ENCODE data around the gene SCN9A. TPM values are rescaled to one million over a fixed set of nuclear protein-coding genes. Genes with fewer than 3 reads are reported as not detected.

Gene SCN9A
- total RNA-seq, 2 experiments from 2014 or later, result not detected

DNA sequence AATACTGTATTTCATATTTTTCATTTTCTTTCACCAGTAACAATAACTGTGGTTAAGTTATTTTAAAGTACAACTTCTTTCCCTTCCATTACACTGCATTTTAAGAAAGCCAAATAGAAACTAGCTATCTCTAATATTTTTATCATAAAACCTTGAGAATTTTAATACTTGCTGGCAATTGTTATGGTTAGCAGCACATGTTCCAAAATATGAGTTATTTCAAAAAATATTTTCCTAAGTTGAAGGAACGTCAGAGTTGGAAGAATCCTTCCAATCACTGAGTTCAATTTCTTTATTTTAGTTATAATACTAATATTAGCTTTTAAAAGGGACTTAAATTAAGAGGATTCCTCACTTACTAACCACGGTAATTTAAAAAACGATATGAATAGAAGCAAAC is 68.4 kb downstream of the SCN9A start:
- intact Hi-C loops (cut with micrococcal nuclease; ENCODE audit: unreplicated experiment), result no loop called here
- no peak for TF ChIP-seq EZH2phosphoT487 (IDR thresholded peaks at IDR 0.05; ENCODE audit: borderline replicate concordance, low read depth, low read length)
- TF ChIP-seq, protein P1, sequence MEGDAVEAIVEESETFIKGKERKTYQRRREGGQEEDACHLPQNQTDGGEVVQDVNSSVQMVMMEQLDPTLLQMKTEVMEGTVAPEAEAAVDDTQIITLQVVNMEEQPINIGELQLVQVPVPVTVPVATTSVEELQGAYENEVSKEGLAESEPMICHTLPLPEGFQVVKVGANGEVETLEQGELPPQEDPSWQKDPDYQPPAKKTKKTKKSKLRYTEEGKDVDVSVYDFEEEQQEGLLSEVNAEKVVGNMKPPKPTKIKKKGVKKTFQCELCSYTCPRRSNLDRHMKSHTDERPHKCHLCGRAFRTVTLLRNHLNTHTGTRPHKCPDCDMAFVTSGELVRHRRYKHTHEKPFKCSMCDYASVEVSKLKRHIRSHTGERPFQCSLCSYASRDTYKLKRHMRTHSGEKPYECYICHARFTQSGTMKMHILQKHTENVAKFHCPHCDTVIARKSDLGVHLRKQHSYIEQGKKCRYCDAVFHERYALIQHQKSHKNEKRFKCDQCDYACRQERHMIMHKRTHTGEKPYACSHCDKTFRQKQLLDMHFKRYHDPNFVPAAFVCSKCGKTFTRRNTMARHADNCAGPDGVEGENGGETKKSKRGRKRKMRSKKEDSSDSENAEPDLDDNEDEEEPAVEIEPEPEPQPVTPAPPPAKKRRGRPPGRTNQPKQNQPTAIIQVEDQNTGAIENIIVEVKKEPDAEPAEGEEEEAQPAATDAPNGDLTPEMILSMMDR (conservative IDR thresholded peaks at IDR 0.05; ENCODE audit: low read length), result no peak
- CTCF ChIA-PET (ENCODE audit: unreplicated experiment), result no interaction called here

DNA sequence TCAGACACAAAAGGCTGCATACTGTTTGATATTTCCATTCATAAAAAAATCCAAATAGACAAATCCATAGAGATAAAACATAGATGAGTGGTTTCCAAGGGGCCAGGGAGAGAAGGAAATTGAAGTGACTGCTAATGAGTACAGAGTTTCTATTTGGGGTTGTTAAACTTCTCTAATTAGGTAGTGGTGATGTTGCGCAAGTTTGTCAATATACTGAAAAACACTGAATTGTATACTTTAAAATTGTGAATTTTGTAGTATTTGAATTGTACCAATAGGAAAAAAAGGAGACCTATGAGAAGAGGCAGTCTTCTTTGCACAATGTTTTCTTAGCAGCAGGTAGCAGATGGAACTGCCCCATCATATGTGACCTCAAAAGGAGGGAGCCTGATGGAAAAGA is 71.1 kb downstream of the SCN9A start:
- no peaks in the 10 kb centered on the region for H3K9me3 ChIP-seq (ENCODE audit: low read length)
- H4K20me1 ChIP-seq (ENCODE audit: insufficient read depth, low read length), result no peaks in the 10 kb centered on the region
- no peaks in the 10 kb centered on the region for H3K79me2 ChIP-seq (ENCODE audit: insufficient read depth, low read depth, low read length)
- no peak overlapping the region for H3K27ac ChIP-seq (ENCODE audit: low read depth, low read length, poor library complexity, severe bottlenecking)
- no peaks in the 10 kb centered on the region for H3K36me3 ChIP-seq (ENCODE audit: insufficient read depth, low read length)
- no peak overlapping the region for H3K4me2 ChIP-seq (ENCODE audit: low read length)
- H2AFZ ChIP-seq (ENCODE audit: low read length), result no peak overlapping the region
- no peaks in the 10 kb centered on the region for H3K4me1 ChIP-seq (ENCODE audit: insufficient read depth, low read length, poor library complexity, severe bottlenecking)
- no peak for DNase-seq (ENCODE audit: low spot score)
- intact Hi-C loops (cut with micrococcal nuclease; ENCODE audit: unreplicated experiment), result no loop called here
- no peaks in the 10 kb centered on the region for H3K9me2 ChIP-seq (ENCODE audit: insufficient read depth, low read length)
- CTCF ChIA-PET (ENCODE audit: unreplicated experiment), result no interaction called here
- BruUV-seq (replicated peaks), result no TSS peak
- TF ChIP-seq, protein P1 (conservative IDR thresholded peaks at IDR 0.05; ENCODE audit: low read length), result no peak
- no peak for TF ChIP-seq EZH2phosphoT487 (IDR thresholded peaks at IDR 0.05; ENCODE audit: borderline replicate concordance, low read depth, low read length)
- H3K4me3 ChIP-seq (ENCODE audit: low read depth, low read length, poor library complexity, severe bottlenecking), result no peak overlapping the region
- POLR2A ChIA-PET, result no interaction called here

More for the DNA sequence above, 68.4 kb downstream of the SCN9A start:
- H3K36me3 ChIP-seq (ENCODE audit: insufficient read depth, low read length), result no peaks in the 10 kb centered on the region
- no peak overlapping the region for H3K4me3 ChIP-seq (ENCODE audit: low read depth, low read length, poor library complexity, severe bottlenecking)
- no peak overlapping the region for H2AFZ ChIP-seq (ENCODE audit: low read length)
- no peaks in the 10 kb centered on the region for H4K20me1 ChIP-seq (ENCODE audit: insufficient read depth, low read length)
- H3K27ac ChIP-seq (ENCODE audit: low read depth, low read length, poor library complexity, severe bottlenecking), result no peak overlapping the region
- no peak overlapping the region for H3K4me2 ChIP-seq (ENCODE audit: low read length)
- no peaks in the 10 kb centered on the region for H3K79me2 ChIP-seq (ENCODE audit: insufficient read depth, low read depth, low read length)
- POLR2A ChIA-PET, result no interaction called here
- H3K9me2 ChIP-seq (ENCODE audit: insufficient read depth, low read length), result no peaks in the 10 kb centered on the region
- H3K9me3 ChIP-seq (ENCODE audit: low read length), result no peaks in the 10 kb centered on the region
- BruUV-seq (replicated peaks), result no TSS peak
- H3K4me1 ChIP-seq (ENCODE audit: insufficient read depth, low read length, poor library complexity, severe bottlenecking), result no peaks in the 10 kb centered on the region
- no peak for DNase-seq (ENCODE audit: low spot score)

DNA sequence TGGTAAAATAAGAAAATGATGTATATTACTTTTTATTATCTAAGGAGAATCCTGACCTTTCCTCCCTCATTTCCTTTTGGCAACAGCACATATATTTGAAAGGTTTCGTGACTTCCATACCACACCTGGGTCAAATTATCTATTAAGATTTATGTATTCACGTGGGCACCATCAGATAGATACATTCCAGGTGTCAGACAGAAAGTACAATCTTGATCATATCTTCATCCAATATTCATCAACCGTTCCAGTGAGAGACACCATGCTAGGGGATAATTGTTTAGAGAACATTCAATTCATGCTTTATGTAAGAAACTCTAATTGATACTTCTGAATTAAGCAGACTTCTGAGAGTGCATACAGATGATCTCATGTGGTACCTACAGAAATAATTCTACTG is 73.7 kb downstream of the SCN9A start:
- CTCF ChIA-PET (ENCODE audit: unreplicated experiment), result no interaction called here
- no peak overlapping the region for H3K27ac ChIP-seq (ENCODE audit: low read depth, low read length, poor library complexity, severe bottlenecking)
- no peak overlapping the region for H3K4me2 ChIP-seq (ENCODE audit: low read length)
- H3K9me2 ChIP-seq (ENCODE audit: insufficient read depth, low read length), result no peaks in the 10 kb centered on the region
- no peaks in the 10 kb centered on the region for H3K79me2 ChIP-seq (ENCODE audit: insufficient read depth, low read depth, low read length)
- intact Hi-C loops (cut with micrococcal nuclease; ENCODE audit: unreplicated experiment), result no loop called here
- BruUV-seq (replicated peaks), result no TSS peak
- no peaks in the 10 kb centered on the region for H4K20me1 ChIP-seq (ENCODE audit: insufficient read depth, low read length)
- no peaks in the 10 kb centered on the region for H3K9me3 ChIP-seq (ENCODE audit: low read length)
- H3K4me3 ChIP-seq (ENCODE audit: low read depth, low read length, poor library complexity, severe bottlenecking), result no peak overlapping the region
- no peaks in the 10 kb centered on the region for H3K36me3 ChIP-seq (ENCODE audit: insufficient read depth, low read length)
- H2AFZ ChIP-seq (ENCODE audit: low read length), result no peak overlapping the region
- H3K4me1 ChIP-seq (ENCODE audit: insufficient read depth, low read length, poor library complexity, severe bottlenecking), result no peaks in the 10 kb centered on the region
- POLR2A ChIA-PET, result no interaction called here
- no peak for DNase-seq (ENCODE audit: low spot score)
- no peak for TF ChIP-seq EZH2phosphoT487 (IDR thresholded peaks at IDR 0.05; ENCODE audit: borderline replicate concordance, low read depth, low read length)
- TF ChIP-seq, protein P1 (conservative IDR thresholded peaks at IDR 0.05; ENCODE audit: low read length), result no peak

Measured in OCI-LY7 (cell line).